ENCODE data around the gene LRRC8D. TPM values are rescaled to one million over a fixed set of nuclear protein-coding genes. Genes with fewer than 3 reads are reported as not detected.

The LRRC8D gene
- total RNA-seq, 1 experiment from 2014 or later: 19.6 TPM

DNA sequence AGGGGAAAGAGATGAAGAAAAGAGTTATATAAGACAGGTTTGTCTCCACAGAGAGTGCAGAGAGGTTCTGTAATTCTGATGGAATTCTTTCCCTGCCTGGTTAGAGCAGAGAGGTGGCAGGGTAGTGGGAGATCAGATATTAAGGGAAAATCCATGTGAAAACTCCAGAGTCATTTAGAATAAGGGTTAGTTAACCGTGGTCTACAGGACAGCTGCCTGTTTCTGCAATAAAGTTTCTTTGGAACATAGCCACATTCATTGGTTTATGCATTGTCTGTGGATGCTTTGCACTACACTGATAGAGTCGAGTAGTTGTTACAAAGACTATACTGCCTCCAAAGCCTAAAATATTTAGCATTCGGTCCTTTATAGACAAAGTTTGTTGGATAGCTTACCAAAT, 55.6 kb downstream of the LRRC8D start:
- BruUV-seq (replicated peaks): no TSS peak
- no peak overlapping the region for H3K27ac ChIP-seq (ENCODE audit: low read length)
- H3K9ac ChIP-seq (ENCODE audit: low read length): no peak overlapping the region
- ChIA-PET CTCF (no interaction called here), POLR2A (ENCODE audit: unreplicated experiment) (no interaction called here)
- H3K4me1 ChIP-seq (ENCODE audit: insufficient read depth, low read length): no peaks in the 10 kb centered on the region
- no peak overlapping the region for H2AFZ ChIP-seq (ENCODE audit: low read length)
- DNase-seq: no peak
- H3K27me3 ChIP-seq (ENCODE audit: low read length): no peaks in the 10 kb centered on the region
- no peaks in the 10 kb centered on the region for H3F3A ChIP-seq (ENCODE audit: low read length, unreplicated experiment)
- intact Hi-C loops (cut with micrococcal nuclease): no loop called here
- 0 out of 2 replicates have a peak, but pooled peaks cover 4% of the 10 kb centered on the region for H3K36me3 ChIP-seq (ENCODE audit: low read depth, low read length)
- no peaks in the 10 kb centered on the region for H3K9me3 ChIP-seq (ENCODE audit: low read length)
- TF ChIP-seq EZH2 (IDR thresholded peaks at IDR 0.05; ENCODE audit: low read length, unreplicated experiment): no peak
- no peak for TF ChIP-seq CTCF (conservative IDR thresholded peaks at IDR 0.05; ENCODE audit: low read depth, low read length)
- no peak for TF ChIP-seq EZH2phosphoT487 (IDR thresholded peaks at IDR 0.05; ENCODE audit: borderline replicate concordance, low read length)
- H3K4me3 ChIP-seq (ENCODE audit: low read length): no peak overlapping the region
- H3K9me2 ChIP-seq (replicated peaks; ENCODE audit: low read length): no peaks in the 10 kb centered on the region
- no peak for ATAC-seq
- H3K4me2 ChIP-seq (ENCODE audit: low read length): no peak overlapping the region
- no peaks in the 10 kb centered on the region for H4K20me1 ChIP-seq (ENCODE audit: low read length)
- H3K79me2 ChIP-seq (ENCODE audit: low read length): peaks cover 8% of the 10 kb centered on the region; the same call in 1 of the 2 replicates

DNA sequence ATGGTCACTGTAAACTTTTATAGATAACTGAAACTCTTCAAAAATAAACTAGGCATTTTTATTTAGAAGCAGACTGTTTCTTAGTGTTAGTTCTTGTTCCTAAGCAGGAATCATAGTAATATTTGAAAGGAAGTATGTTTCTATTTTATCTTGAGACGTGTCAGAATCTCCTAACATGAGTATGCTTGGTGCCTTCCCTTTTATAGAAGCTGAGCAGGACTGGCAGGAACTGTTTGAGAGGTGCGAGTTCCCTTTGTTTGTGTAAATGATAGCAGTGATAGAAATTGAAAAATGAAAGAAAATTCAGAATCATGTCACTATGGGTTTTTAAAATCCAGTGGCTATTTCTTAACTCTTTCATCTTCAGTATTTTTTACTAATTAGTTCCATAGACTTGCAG, 56.9 kb downstream of the LRRC8D start:
- no peak overlapping the region for H2AFZ ChIP-seq (ENCODE audit: low read length)
- 0 out of 2 replicates have a peak, but pooled peaks cover 8% of the 10 kb centered on the region for H3K36me3 ChIP-seq (ENCODE audit: low read depth, low read length)
- H3K27me3 ChIP-seq (ENCODE audit: low read length): no peaks in the 10 kb centered on the region
- H3K27ac ChIP-seq (ENCODE audit: low read length): no peak overlapping the region
- DNase-seq (no peak), ATAC-seq (no peak)
- TF ChIP-seq EZH2phosphoT487 (IDR thresholded peaks at IDR 0.05; ENCODE audit: borderline replicate concordance, low read length) (no peak), CTCF (conservative IDR thresholded peaks at IDR 0.05; ENCODE audit: low read depth, low read length) (no peak), EZH2 (IDR thresholded peaks at IDR 0.05; ENCODE audit: low read length, unreplicated experiment) (no peak)
- H3F3A ChIP-seq (ENCODE audit: low read length, unreplicated experiment): no peaks in the 10 kb centered on the region
- H4K20me1 ChIP-seq (ENCODE audit: low read length): no peaks in the 10 kb centered on the region
- CTCF ChIA-PET: no interaction called here
- H3K9ac ChIP-seq (ENCODE audit: low read length): no peak overlapping the region
- no peaks in the 10 kb centered on the region for H3K4me1 ChIP-seq (ENCODE audit: insufficient read depth, low read length)
- POLR2A ChIA-PET (ENCODE audit: unreplicated experiment): no interaction called here
- peaks cover 12% of the 10 kb centered on the region; the same call in 1 of the 2 replicates for H3K79me2 ChIP-seq (ENCODE audit: low read length)
- H3K9me2 ChIP-seq (replicated peaks; ENCODE audit: low read length): no peaks in the 10 kb centered on the region
- intact Hi-C loops (cut with micrococcal nuclease): no loop called here
- H3K4me3 ChIP-seq (ENCODE audit: low read length): no peak overlapping the region
- no TSS peak for BruUV-seq (replicated peaks)
- H3K4me2 ChIP-seq (ENCODE audit: low read length): no peak overlapping the region
- H3K9me3 ChIP-seq (ENCODE audit: low read length): no peaks in the 10 kb centered on the region

GRCh38 chr1:89878256-89878655, 57.4 kb downstream of the LRRC8D start:
- ATAC-seq: no peak
- no peaks in the 10 kb centered on the region for H3K9me2 ChIP-seq (replicated peaks; ENCODE audit: low read length)
- ChIA-PET CTCF (no interaction called here), POLR2A (ENCODE audit: unreplicated experiment) (interaction anchor here (0.7 kb wide), 1 partner anchor 159 kb away, joined by 4 read pairs; no protein-coding TSS in a partner anchor)
- H3K36me3 ChIP-seq (ENCODE audit: low read depth, low read length): 0 out of 2 replicates have a peak, but pooled peaks cover 8% of the 10 kb centered on the region
- TF ChIP-seq CTCF (conservative IDR thresholded peaks at IDR 0.05; ENCODE audit: low read depth, low read length) (no peak), EZH2 (IDR thresholded peaks at IDR 0.05; ENCODE audit: low read length, unreplicated experiment) (no peak), EZH2phosphoT487 (IDR thresholded peaks at IDR 0.05; ENCODE audit: borderline replicate concordance, low read length) (no peak)
- H3K27ac ChIP-seq (ENCODE audit: low read length): no peak overlapping the region
- H3K4me1 ChIP-seq (ENCODE audit: insufficient read depth, low read length): no peaks in the 10 kb centered on the region
- intact Hi-C loops (cut with micrococcal nuclease): no loop called here
- no peaks in the 10 kb centered on the region for H3K9me3 ChIP-seq (ENCODE audit: low read length)
- no peaks in the 10 kb centered on the region for H3K27me3 ChIP-seq (ENCODE audit: low read length)
- H3K4me3 ChIP-seq (ENCODE audit: low read length): no peak overlapping the region
- no peak overlapping the region for H3K4me2 ChIP-seq (ENCODE audit: low read length)
- H3K9ac ChIP-seq (ENCODE audit: low read length): no peak overlapping the region
- H2AFZ ChIP-seq (ENCODE audit: low read length): no peak overlapping the region
- H3K79me2 ChIP-seq (ENCODE audit: low read length): peaks cover 13% of the 10 kb centered on the region; the same call in 1 of the 2 replicates
- no peak for DNase-seq
- BruUV-seq (replicated peaks): no TSS peak
- no peaks in the 10 kb centered on the region for H4K20me1 ChIP-seq (ENCODE audit: low read length)
- no peaks in the 10 kb centered on the region for H3F3A ChIP-seq (ENCODE audit: low read length, unreplicated experiment)
